Chondrocyte (in vitro differentiated cells): ENCODE data around the gene JADE1. TPM values are rescaled to one million over a fixed set of nuclear protein-coding genes. Genes with fewer than 3 reads are reported as not detected.
A peak's percentile ranks its signal among the peaks of the same experiment; 100 is the strongest.

ENCODE experiments used
- DNase-seq: peaks from one replicate; pipeline ENCODE4 v3.0.0; 2021; ENCODE audit warnings: mixed read lengths, low spot score
- H3K27ac Mint-ChIP-seq: one replicate; pipeline ENCODE4 v1.8.0; 2021; ENCODE audit warnings: mild to moderate bottlenecking, moderate library complexity, mixed read lengths; ENCODE audit not compliant: unreplicated experiment
- H3K27me3 Mint-ChIP-seq: 2 replicates; pipeline ENCODE4 v1.8.0; 2021; ENCODE audit warnings: low read depth, mixed read lengths
- H3K36me3 Mint-ChIP-seq: 2 replicates; pipeline ENCODE4 v1.8.0; 2021; ENCODE audit warnings: low read depth, mixed read lengths
- H3K4me1 Mint-ChIP-seq: 2 replicates; pipeline ENCODE4 v1.8.0; 2021; ENCODE audit warnings: low read depth, mild to moderate bottlenecking, mixed read lengths
- H3K4me3 Mint-ChIP-seq: one replicate; pipeline ENCODE4 v1.8.0; 2021; ENCODE audit warnings: mild to moderate bottlenecking, moderate library complexity, mixed read lengths; ENCODE audit not compliant: unreplicated experiment
- H3K9me3 Mint-ChIP-seq: 2 replicates; pipeline ENCODE4 v1.8.0; 2021; ENCODE audit warnings: low read depth, mixed read lengths
- total RNA-seq: library from RNA; stranded (reverse); gene quantifications from 3 replicates; pipeline ENCODE4 v1.2.1, GENCODE V29; 2021
- TF ChIP-seq, protein P1 (sequence below): fragments of 200-600 bp; sonication (generic); IDR thresholded peaks from 2 replicates; pipeline ENCODE4 v1.5.0; 2021; ENCODE audit warnings: antibody characterized with exemption, mild to moderate bottlenecking, moderate library complexity

Gene JADE1
- total RNA-seq, 1 donor from 2014 or later: 34.0 TPM

DNA sequence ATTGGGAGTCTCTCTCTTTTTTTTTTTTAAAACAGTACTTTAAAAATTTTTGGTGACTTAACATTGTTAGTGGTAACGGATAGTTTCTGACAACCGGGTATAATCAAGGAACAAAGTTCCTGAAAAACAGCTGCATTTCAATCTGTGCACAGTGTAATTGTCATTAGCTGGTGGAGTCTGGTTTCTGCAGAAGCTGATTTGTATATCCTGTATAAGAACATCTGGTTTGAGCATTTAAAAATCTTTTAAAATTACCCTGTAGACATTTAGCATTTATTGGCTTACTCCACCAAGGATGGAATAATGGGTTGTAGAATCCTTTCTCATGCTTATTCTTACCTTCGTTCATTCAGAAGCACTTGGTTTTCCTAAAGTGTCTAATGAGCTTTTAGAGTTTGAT is 11.2 kb downstream of the JADE1 start:
- TF ChIP-seq, protein P1, sequence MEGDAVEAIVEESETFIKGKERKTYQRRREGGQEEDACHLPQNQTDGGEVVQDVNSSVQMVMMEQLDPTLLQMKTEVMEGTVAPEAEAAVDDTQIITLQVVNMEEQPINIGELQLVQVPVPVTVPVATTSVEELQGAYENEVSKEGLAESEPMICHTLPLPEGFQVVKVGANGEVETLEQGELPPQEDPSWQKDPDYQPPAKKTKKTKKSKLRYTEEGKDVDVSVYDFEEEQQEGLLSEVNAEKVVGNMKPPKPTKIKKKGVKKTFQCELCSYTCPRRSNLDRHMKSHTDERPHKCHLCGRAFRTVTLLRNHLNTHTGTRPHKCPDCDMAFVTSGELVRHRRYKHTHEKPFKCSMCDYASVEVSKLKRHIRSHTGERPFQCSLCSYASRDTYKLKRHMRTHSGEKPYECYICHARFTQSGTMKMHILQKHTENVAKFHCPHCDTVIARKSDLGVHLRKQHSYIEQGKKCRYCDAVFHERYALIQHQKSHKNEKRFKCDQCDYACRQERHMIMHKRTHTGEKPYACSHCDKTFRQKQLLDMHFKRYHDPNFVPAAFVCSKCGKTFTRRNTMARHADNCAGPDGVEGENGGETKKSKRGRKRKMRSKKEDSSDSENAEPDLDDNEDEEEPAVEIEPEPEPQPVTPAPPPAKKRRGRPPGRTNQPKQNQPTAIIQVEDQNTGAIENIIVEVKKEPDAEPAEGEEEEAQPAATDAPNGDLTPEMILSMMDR: no peak
- Mint-ChIP-seq H3K4me3 (no peak overlapping the region), H3K27me3 (no peaks in the 10 kb centered on the region), H3K9me3 (no peaks in the 10 kb centered on the region), H3K36me3 (no peaks in the 10 kb centered on the region), H3K27ac (no peak overlapping the region), H3K4me1 (peaks cover 62% of the 10 kb centered on the region)
- DNase-seq: no peak

DNA sequence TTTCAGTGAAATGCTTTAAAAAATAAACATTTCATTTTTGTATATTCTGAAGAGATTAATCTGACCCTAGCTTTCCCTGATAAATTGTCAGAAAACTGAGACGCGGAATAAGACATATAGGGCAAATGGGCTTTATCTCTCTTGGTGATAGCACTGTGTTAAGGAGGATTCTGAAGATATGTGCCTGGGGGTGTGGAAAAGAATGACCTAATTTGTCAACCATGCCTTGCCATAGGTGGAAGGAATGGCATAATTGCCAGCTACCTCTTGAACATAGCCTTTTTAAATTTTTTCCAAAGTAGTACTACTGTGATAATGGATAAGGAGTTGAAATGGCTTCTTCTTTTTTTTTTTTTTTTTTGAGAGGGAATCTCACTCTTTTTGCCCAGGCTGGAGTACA is 11.7 kb downstream of the JADE1 start:
- Mint-ChIP-seq H3K27ac (no peak overlapping the region), H3K9me3 (no peaks in the 10 kb centered on the region), H3K27me3 (no peaks in the 10 kb centered on the region), H3K36me3 (no peaks in the 10 kb centered on the region), H3K4me3 (no peak overlapping the region), H3K4me1 (peaks cover 64% of the 10 kb centered on the region)
- TF ChIP-seq, protein P1: no peak
- DNase-seq: no peak

DNA sequence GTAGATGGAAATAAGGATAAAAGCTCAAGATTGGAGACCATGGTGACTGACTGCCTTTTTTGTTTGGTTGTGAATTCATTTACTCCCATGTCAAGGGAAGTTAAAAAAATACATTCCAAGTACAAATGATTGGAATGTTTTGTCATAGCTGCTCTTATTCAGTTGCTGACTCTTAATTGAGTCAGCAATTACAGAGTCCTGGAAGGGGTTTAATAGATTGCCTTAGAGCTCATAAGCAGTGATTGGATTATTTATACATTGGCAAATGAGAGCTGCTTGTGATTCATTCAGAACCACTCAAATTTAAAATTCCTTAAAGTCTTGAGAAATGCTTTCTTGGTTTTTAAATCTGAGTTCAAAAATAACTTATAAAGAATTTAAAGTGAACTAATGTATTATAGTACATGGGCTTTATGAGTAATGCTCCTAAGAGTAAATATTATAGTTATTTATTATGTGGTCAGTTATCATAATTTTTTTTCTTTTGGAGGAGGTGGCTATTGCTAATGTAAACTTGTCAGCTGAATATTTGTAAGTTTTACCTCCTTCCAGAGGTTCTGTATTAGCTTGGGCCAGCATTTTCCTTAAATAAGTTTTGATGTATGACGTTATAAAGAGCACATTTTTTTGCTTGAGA is 13.6 kb downstream of the JADE1 start:
- TF ChIP-seq, protein P1: no peak

DNA sequence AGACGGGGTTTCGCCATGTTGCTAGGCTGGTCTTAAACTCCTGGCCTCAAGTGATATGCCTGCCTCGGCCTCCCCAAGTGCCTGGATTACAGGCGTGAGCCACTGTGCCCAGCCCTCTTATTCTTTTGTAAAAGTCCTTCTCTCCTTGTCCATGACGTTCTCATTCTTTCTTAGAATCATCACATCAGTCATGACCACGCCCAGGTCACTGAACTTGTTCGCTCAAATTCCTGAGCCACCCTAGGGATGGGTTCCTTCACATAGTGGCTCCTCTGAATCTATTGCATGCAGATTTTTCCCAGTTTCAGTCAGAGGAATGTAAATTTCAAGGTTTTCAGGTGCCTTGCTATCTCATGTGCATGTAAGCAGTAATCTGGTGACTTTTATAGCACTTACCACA is 15.7 kb downstream of the JADE1 start:
- no peak for DNase-seq
- H3K36me3 Mint-ChIP-seq: peaks cover 2% of the 10 kb centered on the region
- H3K9me3 Mint-ChIP-seq: peaks cover 2% of the 10 kb centered on the region
- peaks cover 69% of the 10 kb centered on the region for H3K4me1 Mint-ChIP-seq
- H3K27ac Mint-ChIP-seq: peak overlapping the region; percentile 63
- H3K4me3 Mint-ChIP-seq: no peak overlapping the region
- no peaks in the 10 kb centered on the region for H3K27me3 Mint-ChIP-seq
- TF ChIP-seq, protein P1: no peak

More for the DNA sequence above, 13.6 kb downstream of the JADE1 start:
- no peak overlapping the region for H3K4me3 Mint-ChIP-seq
- peaks cover 67% of the 10 kb centered on the region for H3K4me1 Mint-ChIP-seq
- no peaks in the 10 kb centered on the region for H3K36me3 Mint-ChIP-seq
- H3K27me3 Mint-ChIP-seq: no peaks in the 10 kb centered on the region
- H3K27ac Mint-ChIP-seq: peak overlapping the region; percentile 83
- no peak for DNase-seq
- no peaks in the 10 kb centered on the region for H3K9me3 Mint-ChIP-seq

DNA sequence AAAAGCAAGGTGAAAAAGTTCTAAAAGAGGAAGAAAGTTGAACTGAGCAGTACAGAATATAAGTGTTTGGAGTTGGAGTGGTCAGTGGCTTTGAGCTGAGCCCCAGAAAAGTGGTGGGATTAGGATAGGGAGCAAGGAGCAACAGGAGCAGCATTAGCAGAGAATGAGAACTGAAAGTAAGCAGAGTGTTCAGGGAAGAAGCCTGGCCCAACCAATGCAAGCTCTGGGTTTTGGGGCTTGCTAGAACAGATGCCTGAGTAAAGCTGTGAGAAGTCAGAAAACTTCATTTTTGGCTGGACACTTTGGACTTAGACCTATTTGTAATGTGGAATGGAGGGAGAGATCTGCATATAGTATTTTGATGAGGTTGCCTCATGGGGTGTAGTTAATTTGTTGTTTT is 17.8 kb downstream of the JADE1 start:
- TF ChIP-seq, protein P1: no peak
- peaks cover 2% of the 10 kb centered on the region for H3K9me3 Mint-ChIP-seq
- peaks cover 2% of the 10 kb centered on the region for H3K36me3 Mint-ChIP-seq
- no peak overlapping the region for H3K27ac Mint-ChIP-seq
- DNase-seq: no peak
- H3K27me3 Mint-ChIP-seq: no peaks in the 10 kb centered on the region
- peaks cover 75% of the 10 kb centered on the region for H3K4me1 Mint-ChIP-seq
- H3K4me3 Mint-ChIP-seq: no peak overlapping the region
